Lower leg skin (tissue), 3 donors: ENCODE data around the gene AURKAIP1.

Experiments
- POLR2A ChIP-seq, 2 donors: fragments of 450-650 bp; IDR thresholded peaks; one replicate each; pipeline ENCODE4 v1.6.1; 2016 to 2017; ENCODE audit warnings: antibody characterized with exemption in 2 of 2, mild to moderate bottlenecking in 1 of 2, moderate library complexity in 1 of 2
- TF ChIP-seq, protein P1 (sequence below), 3 donors: fragments of 450-650 bp; IDR thresholded peaks; one replicate each; pipeline ENCODE4 v1.5.1; 2016; ENCODE audit warnings: antibody characterized with exemption in 3 of 3, mild to moderate bottlenecking in 3 of 3, moderate library complexity in 2 of 3

DNA sequence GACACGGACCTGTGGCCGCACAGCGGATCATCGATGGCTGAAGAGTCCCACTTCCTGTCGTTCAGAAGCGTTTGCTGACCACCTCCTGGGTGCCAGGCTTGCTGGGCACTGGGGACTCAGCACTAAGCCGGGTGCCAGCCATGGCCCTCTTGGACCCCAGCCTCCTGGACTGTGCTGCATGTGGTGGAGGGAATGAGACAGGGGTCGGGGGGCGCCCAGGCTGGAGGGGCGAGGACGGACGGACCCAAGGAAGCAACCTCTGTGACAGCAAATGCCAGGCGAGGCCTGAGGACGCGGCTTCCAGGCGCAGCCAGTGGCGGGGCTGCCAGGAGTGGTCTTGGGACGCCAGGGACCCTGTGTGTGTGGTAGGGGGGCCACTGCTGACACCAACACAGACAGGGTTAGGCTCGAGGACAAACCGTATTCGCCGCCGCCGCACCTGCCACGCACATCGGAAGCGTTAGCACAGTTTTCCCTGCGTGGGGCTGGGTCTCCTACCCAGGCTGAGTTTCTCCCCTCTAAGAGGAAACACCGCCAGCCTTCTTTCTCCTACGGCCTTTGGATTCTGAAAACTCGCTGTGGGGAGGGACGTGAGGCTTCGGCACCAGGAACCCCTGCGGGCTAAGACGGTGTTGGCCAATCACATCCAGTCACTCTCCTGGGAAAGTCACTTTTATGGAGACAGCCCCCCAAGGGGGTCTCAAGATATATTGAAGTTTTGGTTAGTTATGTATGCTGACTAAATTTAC is 13.6 kb downstream of the AURKAIP1 start:
- no peak for TF ChIP-seq POLR2A (IDR thresholded peaks at IDR 0.05)
- TF ChIP-seq, protein P1, sequence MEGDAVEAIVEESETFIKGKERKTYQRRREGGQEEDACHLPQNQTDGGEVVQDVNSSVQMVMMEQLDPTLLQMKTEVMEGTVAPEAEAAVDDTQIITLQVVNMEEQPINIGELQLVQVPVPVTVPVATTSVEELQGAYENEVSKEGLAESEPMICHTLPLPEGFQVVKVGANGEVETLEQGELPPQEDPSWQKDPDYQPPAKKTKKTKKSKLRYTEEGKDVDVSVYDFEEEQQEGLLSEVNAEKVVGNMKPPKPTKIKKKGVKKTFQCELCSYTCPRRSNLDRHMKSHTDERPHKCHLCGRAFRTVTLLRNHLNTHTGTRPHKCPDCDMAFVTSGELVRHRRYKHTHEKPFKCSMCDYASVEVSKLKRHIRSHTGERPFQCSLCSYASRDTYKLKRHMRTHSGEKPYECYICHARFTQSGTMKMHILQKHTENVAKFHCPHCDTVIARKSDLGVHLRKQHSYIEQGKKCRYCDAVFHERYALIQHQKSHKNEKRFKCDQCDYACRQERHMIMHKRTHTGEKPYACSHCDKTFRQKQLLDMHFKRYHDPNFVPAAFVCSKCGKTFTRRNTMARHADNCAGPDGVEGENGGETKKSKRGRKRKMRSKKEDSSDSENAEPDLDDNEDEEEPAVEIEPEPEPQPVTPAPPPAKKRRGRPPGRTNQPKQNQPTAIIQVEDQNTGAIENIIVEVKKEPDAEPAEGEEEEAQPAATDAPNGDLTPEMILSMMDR (IDR thresholded peaks at IDR 0.05): no peak
